ENCODE data around the gene ZNF845.
"Not testable (repeated sequence)": the region's sequence is repeated elsewhere in the genome, so short reads cannot be mapped to it uniquely, and the experiment has no call there.

ZNF845 gene

DNA sequence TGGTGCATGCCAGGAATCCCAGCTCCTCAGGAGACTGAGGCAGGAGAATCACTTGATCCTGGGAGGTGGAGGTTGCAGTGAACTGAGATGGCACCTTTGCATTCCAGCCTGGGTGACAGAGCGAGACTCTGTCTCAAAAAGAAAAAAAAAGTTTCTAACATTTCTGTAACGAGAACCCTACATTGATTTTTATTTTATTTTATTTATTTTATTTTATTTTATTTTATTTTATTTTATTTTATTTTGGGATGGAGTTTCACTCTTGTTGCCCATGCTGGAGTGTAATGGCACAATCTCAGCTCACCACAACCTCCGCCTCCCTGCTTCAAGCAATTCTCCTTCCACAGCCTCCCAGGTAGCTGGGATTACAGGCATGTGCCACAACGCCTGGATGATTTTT, 10.9 kb downstream of the ZNF845 start:
- H3K9ac ChIP-seq (ENCODE audit: low read depth, low read length); H3K4me3 ChIP-seq (ENCODE audit: low read length); H3K4me1 ChIP-seq (ENCODE audit: insufficient read depth, low read length); H3K27me3 ChIP-seq (ENCODE audit: insufficient read depth, low read length); H3K27ac ChIP-seq (ENCODE audit: low read length): not testable (repeated sequence)
- Histone ChIP-seq H3K9me3 (ENCODE audit: insufficient read depth, low read depth, low read length) (peaks cover 16% of the 10 kb centered on the region), H3K36me3 (ENCODE audit: insufficient read depth, low read depth, low read length) (peaks cover 77% of the 10 kb centered on the region)

DNA sequence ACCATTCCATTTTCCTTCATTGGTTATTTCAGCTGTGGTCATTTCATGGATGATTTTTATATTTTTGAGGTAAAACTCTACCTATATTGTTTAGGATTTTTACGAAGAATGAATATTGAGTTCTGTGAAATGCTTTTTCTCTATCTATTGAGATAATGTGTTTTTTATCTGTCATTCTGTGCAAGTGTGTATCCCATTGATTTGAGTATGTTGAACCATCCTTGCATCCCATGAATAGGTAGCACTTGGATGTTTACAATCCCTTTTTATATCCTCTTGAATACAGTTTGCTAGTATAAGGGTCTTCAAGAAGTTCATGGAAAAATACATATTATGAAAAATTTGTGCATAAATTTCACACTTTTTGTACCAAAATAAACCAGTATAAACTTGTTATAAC, 22.2 kb downstream of the ZNF845 start:
- Histone ChIP-seq H3K4me1 (ENCODE audit: insufficient read depth, low read length) (no peaks in the 10 kb centered on the region), H3K9ac (ENCODE audit: low read depth, low read length) (no peak overlapping the region), H3K4me3 (ENCODE audit: low read length) (no peak overlapping the region), H3K9me3 (ENCODE audit: insufficient read depth, low read depth, low read length) (peaks cover 64% of the 10 kb centered on the region), H3K36me3 (ENCODE audit: insufficient read depth, low read depth, low read length) (peaks cover 43% of the 10 kb centered on the region), H3K27ac (ENCODE audit: low read length) (no peak overlapping the region), H3K27me3 (ENCODE audit: insufficient read depth, low read length) (no peaks in the 10 kb centered on the region)

DNA sequence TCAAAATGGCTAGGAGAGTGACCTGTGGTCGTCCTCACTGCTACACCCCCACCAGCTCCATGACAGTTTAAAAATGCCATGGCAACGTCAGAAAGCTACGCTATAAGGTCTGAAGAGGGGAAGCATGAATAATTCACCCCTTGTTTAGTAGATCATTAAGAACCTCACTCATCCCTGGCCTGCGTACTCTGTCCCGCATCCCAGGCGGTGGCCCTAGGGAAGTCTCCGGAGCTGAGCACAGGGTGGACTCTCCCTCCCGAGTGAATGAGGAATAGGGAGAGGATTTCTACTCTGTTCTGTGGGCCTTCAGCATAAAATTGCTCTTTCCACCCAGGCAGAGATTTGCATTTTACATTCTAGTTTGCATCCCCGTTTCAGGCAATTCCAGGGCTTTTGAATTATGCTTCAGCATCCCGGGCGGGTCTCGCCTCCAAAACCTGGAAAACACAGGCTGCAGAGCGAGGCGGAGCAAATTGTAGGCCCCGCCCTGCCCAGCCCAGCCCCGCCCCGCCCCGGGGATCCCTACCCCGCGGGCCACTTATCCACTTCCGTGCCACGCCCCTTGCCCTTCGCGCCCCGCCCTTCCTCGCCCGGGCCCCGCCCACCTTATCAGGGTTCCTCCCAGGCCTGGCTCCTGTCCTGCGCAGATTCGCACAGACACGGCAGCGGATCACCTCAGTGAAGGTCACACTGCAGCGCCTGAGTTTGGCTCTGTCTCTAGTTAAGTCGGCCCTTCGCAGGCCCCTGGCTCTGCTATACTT, 24.5 kb downstream of the ZNF845 start:
- no peak overlapping the region for H3K4me3 ChIP-seq (ENCODE audit: low read length)
- H3K4me1 ChIP-seq (ENCODE audit: insufficient read depth, low read length) = no peaks in the 10 kb centered on the region
- peaks cover 41% of the 10 kb centered on the region for H3K9me3 ChIP-seq (ENCODE audit: insufficient read depth, low read depth, low read length)
- H3K27ac ChIP-seq (ENCODE audit: low read length) = no peak overlapping the region
- no peaks in the 10 kb centered on the region for H3K27me3 ChIP-seq (ENCODE audit: insufficient read depth, low read length)
- H3K36me3 ChIP-seq (ENCODE audit: insufficient read depth, low read depth, low read length) = peaks cover 20% of the 10 kb centered on the region
- no peak overlapping the region for H3K9ac ChIP-seq (ENCODE audit: low read depth, low read length)

DNA sequence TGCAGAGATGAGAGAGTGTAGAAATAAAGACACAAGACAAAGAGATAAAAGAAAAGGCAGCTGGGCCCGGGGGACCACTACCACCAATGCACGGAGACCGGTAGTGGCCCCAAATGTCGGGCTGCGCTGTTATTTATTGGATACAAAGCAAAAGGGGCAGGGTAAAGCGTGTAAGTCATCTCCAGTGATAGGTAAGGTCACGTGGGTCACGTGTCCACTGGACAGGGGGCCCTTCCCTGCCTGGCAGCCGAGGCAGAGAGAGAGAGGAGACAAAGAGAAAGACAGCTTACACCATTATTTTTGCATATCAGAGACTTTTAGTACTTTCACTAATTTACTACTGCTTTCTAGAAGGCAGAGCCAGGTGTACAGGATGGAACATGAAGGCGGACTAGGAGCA, 26.5 kb downstream of the ZNF845 start:
- H3K4me3 ChIP-seq (ENCODE audit: low read length); H3K9ac ChIP-seq (ENCODE audit: low read depth, low read length); H3K4me1 ChIP-seq (ENCODE audit: insufficient read depth, low read length); H3K27ac ChIP-seq (ENCODE audit: low read length); H3K36me3 ChIP-seq (ENCODE audit: insufficient read depth, low read depth, low read length); H3K27me3 ChIP-seq (ENCODE audit: insufficient read depth, low read length): not testable (repeated sequence)
- H3K9me3 ChIP-seq (ENCODE audit: insufficient read depth, low read depth, low read length) = peaks cover 20% of the 10 kb centered on the region

DNA sequence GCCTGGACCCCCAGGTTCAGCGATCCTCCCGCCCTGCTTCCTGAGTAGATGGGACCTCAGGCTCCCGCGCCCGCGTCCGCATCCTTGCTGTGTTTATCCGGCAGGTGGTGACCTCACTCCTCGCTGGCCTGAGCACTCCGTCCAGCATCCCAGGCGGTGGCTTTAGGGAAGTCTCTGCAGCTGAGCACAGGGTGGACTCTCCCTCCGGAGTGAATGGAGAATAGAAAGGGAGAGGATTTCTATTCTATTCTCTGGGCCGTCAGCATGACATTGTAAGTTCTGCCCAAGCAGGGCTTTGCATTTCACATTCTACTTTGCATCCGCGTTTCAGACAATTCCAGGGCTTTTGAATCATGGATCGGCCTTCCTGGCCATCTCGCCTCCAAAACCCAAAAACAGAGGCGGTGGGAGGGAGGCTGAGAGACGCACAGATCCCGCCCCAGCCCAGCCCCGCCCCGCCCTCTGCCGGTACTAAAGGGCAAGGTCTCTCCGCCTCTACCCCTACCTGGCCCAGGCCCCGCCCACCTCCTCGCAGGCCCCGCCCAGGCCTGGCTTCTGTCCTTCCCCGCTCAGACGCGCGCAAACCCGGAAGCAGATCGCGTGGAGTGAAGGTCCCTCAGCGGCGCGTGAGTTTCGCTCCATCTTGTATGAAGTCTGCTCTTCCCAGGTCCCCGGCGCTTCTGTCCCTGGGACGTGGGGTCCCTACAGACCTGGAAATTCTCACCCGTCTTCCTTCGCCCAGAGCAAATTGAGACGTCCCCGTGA, 31.8 kb downstream of the ZNF845 start, which contains the start of gene ZNF525:
Gene ZNF525 (plus strand): TSS at position 572 of the 765 bp plus-strand sequence. CDS start 6,577 bp downstream, outside the sequence.
- H3K27ac ChIP-seq (ENCODE audit: low read length) = peak within 1 kb of the TSS; percentile 42
- no peaks in the 10 kb centered on the region for H3K36me3 ChIP-seq (ENCODE audit: insufficient read depth, low read depth, low read length)
- H3K9me3 ChIP-seq (ENCODE audit: insufficient read depth, low read depth, low read length) = no peaks in the 10 kb centered on the region
- H3K9ac ChIP-seq (ENCODE audit: low read depth, low read length) = peak within 1 kb of the TSS; percentile 93
- H3K27me3 ChIP-seq (ENCODE audit: insufficient read depth, low read length) = no peaks in the 10 kb centered on the region
- peaks cover 6% of the 10 kb centered on the region; the same call in 1 of the 2 replicates for H3K4me1 ChIP-seq (ENCODE audit: insufficient read depth, low read length)
- H3K4me3 ChIP-seq (ENCODE audit: low read length) = peak within 1 kb of the TSS; percentile 99

DNA sequence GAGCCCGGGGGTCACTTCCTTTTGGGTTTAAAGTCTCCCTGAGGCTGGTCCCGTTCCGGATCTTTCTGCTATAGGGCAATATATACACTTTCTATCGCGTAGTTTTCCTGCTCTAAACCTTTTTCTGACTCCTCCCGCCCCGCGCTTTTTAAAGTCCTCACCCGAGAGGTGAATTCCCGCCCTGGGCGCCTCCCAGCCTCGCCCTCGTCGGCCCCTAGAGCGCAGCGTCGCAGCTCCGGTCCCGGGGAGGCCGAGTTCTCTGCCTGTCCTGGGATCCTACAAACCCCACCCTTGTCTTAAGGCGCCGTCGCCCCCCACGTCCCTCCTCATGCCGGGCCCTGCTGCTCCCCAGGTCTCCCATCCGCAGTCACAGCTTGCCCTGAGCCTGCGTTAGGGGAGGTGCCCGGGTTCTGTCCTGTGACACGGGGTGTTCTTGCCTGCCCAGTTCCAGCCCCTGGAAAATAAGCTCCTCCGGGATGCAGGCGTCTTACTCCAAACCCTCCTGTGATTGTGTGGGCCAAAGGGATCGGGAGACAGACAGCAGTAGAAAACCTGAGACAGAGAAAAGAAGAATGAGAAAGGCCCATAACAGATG, 32.4 kb downstream of the ZNF845 start:
- Histone ChIP-seq H3K9ac (ENCODE audit: low read depth, low read length) (peak overlapping the region; percentile 93), H3K4me1 (ENCODE audit: insufficient read depth, low read length) (peaks cover 6% of the 10 kb centered on the region; the same call in 1 of the 2 replicates), H3K27me3 (ENCODE audit: insufficient read depth, low read length) (no peaks in the 10 kb centered on the region), H3K9me3 (ENCODE audit: insufficient read depth, low read depth, low read length) (no peaks in the 10 kb centered on the region), H3K4me3 (ENCODE audit: low read length) (peak overlapping the region; percentile 99), H3K27ac (ENCODE audit: low read length) (peak overlapping the region; percentile 42), H3K36me3 (ENCODE audit: insufficient read depth, low read depth, low read length) (no peaks in the 10 kb centered on the region)

DNA sequence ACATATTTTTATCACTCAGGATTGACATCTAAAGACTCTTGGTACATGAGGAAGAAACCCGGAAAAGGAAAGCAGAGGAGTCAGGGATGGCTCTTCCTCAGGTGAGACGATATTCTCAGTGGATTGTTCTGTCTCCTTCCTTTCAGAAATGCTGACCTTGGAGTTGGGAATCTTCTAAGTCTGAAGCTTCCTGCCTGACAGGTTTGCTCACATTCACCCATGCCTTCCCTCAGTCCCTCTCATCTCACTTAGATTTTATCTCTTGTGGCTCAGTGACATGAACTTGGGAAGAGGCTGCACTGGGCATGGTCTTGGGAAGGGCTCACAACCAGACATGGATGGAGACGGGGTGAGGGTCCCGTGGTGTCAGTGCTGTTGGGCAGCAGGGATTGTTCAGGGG, 38.6 kb downstream of the ZNF845 start:
- Histone ChIP-seq H3K36me3 (ENCODE audit: insufficient read depth, low read depth, low read length) (peaks cover 38% of the 10 kb centered on the region), H3K27ac (ENCODE audit: low read length) (no peak overlapping the region), H3K9ac (ENCODE audit: low read depth, low read length) (no peak overlapping the region), H3K27me3 (ENCODE audit: insufficient read depth, low read length) (no peaks in the 10 kb centered on the region), H3K4me1 (ENCODE audit: insufficient read depth, low read length) (peaks cover 6% of the 10 kb centered on the region), H3K9me3 (ENCODE audit: insufficient read depth, low read depth, low read length) (no peaks in the 10 kb centered on the region), H3K4me3 (ENCODE audit: low read length) (no peak overlapping the region)

DNA sequence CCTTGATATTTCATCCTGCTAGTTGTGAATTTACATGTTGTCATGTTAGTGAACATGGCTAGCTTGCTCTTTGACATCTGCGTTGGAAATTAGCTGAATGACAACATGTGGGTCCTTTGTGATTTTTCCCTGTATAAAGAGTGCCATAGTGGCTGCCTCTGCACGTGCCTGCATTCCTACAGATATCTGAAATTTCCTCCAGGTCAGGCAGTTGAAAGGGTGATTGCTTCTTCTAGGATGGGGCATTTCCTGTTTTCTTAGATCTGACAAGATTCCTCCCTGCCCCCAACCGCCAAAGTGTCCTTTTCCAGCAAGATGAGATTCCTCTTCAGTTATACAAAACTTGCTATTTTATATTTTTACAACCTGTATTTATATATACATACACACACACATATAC, 40.7 kb downstream of the ZNF845 start:
- Histone ChIP-seq H3K27ac (ENCODE audit: low read length) (no peak overlapping the region), H3K4me3 (ENCODE audit: low read length) (no peak overlapping the region), H3K36me3 (ENCODE audit: insufficient read depth, low read depth, low read length) (peaks cover 58% of the 10 kb centered on the region)

DNA sequence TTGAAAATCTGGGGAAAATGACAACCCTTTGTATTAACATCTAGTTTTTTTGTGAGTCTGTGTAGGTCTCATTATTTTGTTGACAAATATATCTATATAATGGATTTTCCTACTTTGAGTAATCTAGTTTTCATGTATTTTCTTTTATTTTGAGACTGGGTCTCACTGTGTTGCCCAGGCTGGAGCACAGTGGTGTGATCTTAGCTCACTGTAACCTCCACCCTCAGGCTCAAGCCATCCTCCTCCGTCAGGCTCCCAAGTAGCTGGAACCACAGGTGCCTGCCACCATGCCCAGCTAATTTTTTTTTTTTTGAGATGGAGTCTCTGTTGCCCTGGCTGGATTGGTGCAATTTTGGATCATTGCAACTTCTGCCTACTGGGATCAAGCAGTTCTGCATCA, 41.2 kb downstream of the ZNF845 start:
- Histone ChIP-seq H3K9me3 (ENCODE audit: insufficient read depth, low read depth, low read length) (peaks cover 2% of the 10 kb centered on the region; the same call in 1 of the 2 replicates), H3K36me3 (ENCODE audit: insufficient read depth, low read depth, low read length) (peaks cover 62% of the 10 kb centered on the region), H3K4me3 (ENCODE audit: low read length) (no peak overlapping the region), H3K27ac (ENCODE audit: low read length) (no peak overlapping the region), H3K27me3 (ENCODE audit: insufficient read depth, low read length) (no peaks in the 10 kb centered on the region), H3K9ac (ENCODE audit: low read depth, low read length) (no peak overlapping the region), H3K4me1 (ENCODE audit: insufficient read depth, low read length) (peaks cover 4% of the 10 kb centered on the region)

More for the DNA sequence above, 40.7 kb downstream of the ZNF845 start:
- no peaks in the 10 kb centered on the region for H3K27me3 ChIP-seq (ENCODE audit: insufficient read depth, low read length)
- H3K4me1 ChIP-seq (ENCODE audit: insufficient read depth, low read length) = peaks cover 4% of the 10 kb centered on the region
- no peaks in the 10 kb centered on the region; the same call in 1 of the 2 replicates for H3K9me3 ChIP-seq (ENCODE audit: insufficient read depth, low read depth, low read length)
- no peak overlapping the region; the same call in 1 of the 2 replicates for H3K9ac ChIP-seq (ENCODE audit: low read depth, low read length)

DNA sequence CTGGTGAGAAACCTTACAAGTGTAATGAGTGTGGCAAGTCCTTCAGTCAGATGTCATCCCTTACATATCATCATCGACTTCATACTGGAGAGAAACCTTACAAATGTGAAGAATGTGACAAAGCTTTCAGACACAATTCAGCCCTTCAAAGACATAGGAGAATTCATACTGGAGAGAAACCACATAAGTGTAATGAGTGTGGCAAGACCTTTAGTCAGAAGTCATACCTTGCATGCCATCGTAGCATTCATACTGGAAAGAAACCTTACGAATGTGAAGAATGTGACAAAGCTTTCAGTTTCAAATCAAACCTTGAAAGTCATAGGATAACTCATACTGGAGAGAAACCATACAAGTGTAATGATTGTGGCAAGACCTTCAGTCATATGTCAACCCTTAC, 47.8 kb downstream of the ZNF845 start:
- no peaks in the 10 kb centered on the region for H3K27me3 ChIP-seq (ENCODE audit: insufficient read depth, low read length)
- peaks cover 61% of the 10 kb centered on the region for H3K9me3 ChIP-seq (ENCODE audit: insufficient read depth, low read depth, low read length)
- no peak overlapping the region for H3K9ac ChIP-seq (ENCODE audit: low read depth, low read length)
- H3K27ac ChIP-seq (ENCODE audit: low read length) = no peak overlapping the region
- H3K4me3 ChIP-seq (ENCODE audit: low read length) = no peak overlapping the region
- H3K4me1 ChIP-seq (ENCODE audit: insufficient read depth, low read length) = no peaks in the 10 kb centered on the region
- H3K36me3 ChIP-seq (ENCODE audit: insufficient read depth, low read depth, low read length) = peaks cover 92% of the 10 kb centered on the region

DNA sequence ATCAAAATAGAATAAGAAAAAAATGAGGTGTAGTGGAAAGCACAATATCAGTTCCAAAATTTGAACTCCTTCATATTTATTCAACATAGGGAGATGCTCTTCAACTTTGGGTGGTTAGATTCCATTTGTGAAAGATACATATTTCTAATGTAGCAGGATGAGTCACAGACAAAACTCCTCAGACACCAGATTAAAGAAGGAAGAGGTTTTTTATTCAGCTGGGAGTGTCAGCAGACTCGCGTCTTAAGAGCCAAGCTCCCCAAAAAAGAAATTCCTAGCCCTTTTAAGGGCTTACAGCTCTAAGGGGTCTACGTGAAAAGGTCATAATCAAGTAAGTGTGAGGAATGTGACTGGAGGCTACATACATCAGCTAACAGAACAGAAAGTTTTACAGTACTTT, 54.6 kb downstream of the ZNF845 start:
- H3K4me3 ChIP-seq (ENCODE audit: low read length) = no peak overlapping the region
- peaks cover 25% of the 10 kb centered on the region for H3K9me3 ChIP-seq (ENCODE audit: insufficient read depth, low read depth, low read length)
- no peaks in the 10 kb centered on the region for H3K27me3 ChIP-seq (ENCODE audit: insufficient read depth, low read length)
- no peak overlapping the region for H3K9ac ChIP-seq (ENCODE audit: low read depth, low read length)
- no peaks in the 10 kb centered on the region for H3K4me1 ChIP-seq (ENCODE audit: insufficient read depth, low read length)
- H3K27ac ChIP-seq (ENCODE audit: low read length) = no peak overlapping the region
- H3K36me3 ChIP-seq (ENCODE audit: insufficient read depth, low read depth, low read length) = peaks cover 30% of the 10 kb centered on the region

Measured in iPS-20b (cell line).